GM18505 (cell line): Measurements from ENCODE around the gene PCED1B.
"Not testable (repeated sequence)": the region's sequence is repeated elsewhere in the genome, so short reads cannot be mapped to it uniquely, and the experiment has no call there.

Experiments
- ATAC-seq: cut with Tn5 transposase; IDR thresholded peaks from one replicate; pipeline ENCODE4 v1.9.1; 2021; ENCODE audit not compliant: unreplicated experiment
- POLR2A ChIP-seq: IDR thresholded peaks from 4 replicates; pipeline ENCODE4 v1.6.1; 2011; ENCODE audit warnings: borderline replicate concordance; ENCODE audit not compliant: insufficient read depth, insufficient read length; ENCODE audit errors: extremely low read depth

The PCED1B gene

DNA sequence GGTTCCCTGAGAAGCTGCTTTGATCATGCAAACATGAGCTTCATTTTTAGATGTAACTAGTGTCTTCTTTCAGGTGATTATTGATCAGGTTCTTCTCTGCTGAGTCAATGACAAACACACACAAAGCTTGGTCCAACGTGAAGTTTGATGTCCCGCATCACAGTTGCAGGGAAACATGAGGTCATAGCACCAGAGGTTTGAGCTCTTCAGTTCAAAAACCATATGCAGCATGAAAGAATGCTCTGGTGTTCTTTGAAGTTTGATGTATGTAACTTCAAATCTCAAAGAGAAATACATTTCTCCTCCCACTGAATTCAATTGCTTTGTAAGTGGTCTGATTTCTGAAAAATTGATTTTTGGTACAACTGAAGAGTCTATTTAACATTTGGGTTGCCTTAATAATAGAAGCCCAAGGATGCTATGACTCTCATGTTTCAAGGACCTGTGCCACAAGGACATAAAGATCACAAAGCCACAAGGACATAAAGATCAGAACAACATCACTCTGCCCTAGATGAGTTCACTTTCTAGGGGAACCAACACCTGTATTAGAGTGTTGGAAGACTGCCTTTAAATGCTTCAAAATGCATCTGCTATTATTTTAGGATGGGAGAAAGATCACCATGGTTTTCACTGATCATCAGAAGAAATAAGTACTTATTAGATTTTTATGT lies 31.4 kb downstream of the PCED1B start:
- TF ChIP-seq POLR2A = no peak
- no peak for ATAC-seq

DNA sequence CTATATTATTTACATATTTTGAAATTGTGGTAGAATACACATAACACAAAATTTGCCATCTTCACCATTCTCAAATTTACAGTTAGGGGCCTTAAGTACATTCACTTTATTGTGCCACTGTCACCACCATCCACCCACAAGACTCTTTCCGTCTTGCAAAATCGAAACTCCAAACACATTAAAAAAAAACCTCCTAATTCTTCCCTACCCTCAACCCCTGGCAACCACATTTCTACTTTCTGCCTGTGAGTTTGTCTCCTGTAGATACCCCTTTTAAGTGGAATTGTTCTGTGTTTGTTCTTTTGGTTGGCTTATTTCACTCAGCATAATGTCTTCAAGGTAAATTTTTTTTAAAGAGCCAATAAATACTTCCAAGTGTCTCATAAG lies 32.0 kb downstream of the PCED1B start:
- no peak for ATAC-seq
- no peak for TF ChIP-seq POLR2A

DNA sequence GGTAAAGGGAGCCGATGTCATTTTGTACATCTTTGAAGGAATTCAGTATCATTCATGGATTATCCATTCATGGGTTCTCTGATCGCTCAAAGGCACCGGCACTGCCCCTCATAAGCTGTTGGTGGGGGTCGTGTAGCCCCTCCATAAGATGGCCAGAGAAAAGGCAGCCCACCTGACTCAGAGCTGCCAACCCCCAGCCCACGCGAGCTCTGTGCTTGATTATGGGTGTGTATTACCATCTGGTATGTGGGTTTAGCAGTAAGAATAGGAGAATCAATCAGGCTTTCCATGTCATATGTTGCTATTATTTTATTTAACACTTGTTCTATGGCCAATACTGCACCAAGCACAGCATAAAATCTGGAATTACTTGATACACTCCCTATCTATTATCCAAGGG lies 32.4 kb downstream of the PCED1B start:
- no peak for TF ChIP-seq POLR2A
- no peak for ATAC-seq

DNA sequence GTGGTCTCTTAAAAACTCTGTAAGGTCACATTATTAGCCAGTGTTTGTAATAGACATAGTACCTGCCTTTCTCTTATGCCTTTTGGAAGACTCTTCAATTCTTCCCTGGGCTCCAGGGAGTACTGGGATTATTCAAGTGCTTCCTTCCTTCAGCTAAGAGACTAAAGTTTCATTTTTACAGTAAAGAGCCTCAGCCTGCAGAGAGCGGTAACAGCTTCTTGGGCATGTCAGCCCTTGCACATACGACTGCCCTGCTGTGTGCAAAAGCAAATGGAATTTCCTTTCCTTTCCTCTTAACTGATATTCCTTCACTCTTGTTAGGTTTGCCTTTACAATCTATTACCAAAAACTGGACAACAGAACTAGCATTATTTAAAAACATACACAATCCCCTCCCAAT lies 33.3 kb downstream of the PCED1B start:
- TF ChIP-seq POLR2A = no peak
- no peak for ATAC-seq

DNA sequence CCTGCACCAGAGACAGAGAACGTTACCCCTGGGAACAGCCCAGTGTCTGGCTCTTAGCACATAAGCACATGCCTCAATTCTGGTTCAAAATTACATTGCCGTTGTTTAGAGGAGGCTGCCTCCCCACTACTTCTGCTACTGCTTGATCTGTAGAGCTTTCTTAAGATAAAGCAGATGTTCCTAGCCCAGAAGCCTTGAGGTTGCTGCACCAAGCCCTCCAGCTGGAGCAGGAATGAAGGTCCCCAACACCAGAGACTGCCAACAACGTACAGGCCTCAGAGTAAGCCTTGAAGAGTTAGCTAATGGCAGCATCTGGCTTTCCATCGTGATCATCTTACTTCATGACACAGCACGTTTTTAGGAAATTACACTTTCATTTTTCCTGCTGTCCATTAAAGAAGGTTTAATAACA lies 35.1 kb downstream of the PCED1B start:
- no peak for TF ChIP-seq POLR2A
- ATAC-seq = no peak

DNA sequence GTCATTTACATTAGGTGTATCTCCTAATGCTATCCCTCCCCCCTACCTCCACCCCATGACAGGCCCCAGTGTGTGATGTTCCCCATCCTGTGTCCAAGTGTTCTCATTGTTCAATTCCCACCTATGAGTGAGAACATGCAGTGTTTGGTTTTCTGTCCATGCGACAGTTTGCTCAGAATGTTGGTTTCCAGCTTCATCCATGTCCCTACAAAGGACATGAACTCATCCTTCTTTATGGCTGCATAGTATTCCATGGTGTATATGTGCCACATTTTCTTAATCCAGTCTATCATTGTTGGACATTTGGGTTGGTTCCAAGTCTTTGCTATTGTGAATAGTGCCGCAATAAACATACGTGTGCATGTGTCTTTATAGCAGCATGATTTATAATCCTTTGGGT lies 37.9 kb downstream of the PCED1B start:
- not testable (repeated sequence) for ATAC-seq

DNA sequence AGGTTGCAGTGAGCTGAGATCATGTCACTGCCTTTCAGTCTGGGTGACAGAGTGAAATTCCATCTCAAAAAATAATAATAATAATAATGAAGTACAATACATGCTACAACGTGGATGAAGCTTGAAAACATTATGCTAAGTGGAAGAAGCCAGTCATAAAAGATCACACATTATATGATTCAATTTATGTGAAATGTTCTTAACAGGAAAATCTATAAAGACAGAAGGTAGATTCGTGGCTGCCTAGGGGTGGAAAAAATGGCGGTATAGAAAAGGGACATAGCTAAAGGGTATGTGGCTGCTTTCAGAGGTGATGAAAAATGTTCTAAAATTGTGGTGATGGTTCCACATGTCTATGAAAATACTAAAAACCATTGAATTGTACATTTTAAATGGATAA lies 41.3 kb downstream of the PCED1B start:
- ATAC-seq = no peak
- TF ChIP-seq POLR2A = no peak

DNA sequence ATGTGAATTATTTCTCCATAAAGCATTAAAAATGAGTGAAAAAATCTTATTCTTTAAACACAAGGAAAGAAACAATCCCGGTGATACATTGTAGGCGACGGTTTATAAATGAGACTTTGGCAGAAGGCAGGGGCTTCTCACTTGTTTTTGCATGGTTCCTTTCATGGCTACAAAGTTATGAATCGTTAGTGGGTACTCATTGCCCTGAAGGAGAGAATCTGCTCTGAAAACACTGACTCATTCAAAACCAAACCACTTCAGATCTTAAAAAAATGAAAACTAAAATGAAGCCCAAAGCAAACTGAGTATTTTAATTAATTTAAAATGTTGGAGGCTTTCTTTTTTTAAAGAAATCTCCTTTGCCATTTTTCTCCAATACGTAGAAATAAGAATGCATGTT lies 41.7 kb downstream of the PCED1B start:
- TF ChIP-seq POLR2A = no peak
- ATAC-seq = no peak

DNA sequence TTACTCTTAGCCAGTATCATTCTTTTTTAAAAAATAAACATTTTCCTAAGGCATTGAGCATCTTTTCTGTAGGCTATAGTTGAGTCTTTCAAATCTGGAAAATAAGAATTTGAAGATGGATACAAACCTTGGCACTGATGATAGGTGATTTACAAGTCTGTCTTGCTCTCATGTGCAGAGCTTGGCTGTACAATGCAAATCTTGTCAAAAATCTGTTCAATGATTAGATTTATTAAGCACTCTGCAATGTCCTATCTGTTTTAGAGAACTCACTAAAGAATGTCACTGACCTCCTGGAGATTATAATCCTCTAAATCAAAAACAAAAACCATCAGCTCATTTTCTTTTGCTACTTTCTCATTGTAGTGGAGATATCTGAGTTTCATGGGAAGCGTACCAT lies 43.2 kb downstream of the PCED1B start:
- no peak for ATAC-seq
- TF ChIP-seq POLR2A = no peak

DNA sequence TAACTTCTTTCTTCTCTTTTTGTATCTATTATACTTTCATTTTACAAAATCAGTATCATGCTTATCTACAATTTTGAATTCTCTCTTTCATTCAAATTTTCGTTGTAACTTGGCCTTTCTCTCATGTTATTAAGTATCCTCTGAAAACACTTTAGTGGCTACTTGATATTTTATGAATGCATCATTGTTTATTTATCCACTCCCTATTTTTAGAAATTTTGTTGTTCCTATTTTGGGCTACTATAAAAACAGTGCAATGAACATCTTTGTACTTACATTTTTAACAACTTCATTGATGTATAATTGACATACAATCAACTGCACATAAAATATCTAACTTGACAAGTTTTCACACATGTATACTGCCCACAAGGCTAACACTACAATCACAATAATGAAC lies 44.3 kb downstream of the PCED1B start:
- no peak for TF ChIP-seq POLR2A
- ATAC-seq = no peak

DNA sequence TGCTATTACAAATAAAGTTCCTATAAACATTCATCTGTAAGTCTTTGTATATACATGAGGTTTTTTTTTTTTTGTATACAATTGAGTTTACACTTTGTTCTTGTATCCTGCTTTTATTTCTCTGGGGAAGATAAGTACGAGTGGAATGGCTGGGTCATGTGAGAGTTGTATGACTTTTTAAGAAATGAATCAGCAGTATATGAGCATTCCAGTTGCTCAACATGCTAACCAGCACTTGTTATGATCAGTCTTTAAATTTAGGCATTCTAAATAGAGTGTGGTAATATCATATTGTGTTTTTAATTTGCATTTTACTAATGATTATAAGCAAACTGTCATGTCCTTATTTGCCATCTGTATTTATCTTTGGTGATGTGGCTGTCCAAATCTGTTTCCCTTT lies 45.0 kb downstream of the PCED1B start:
- no peak for ATAC-seq
- TF ChIP-seq POLR2A = no peak

DNA sequence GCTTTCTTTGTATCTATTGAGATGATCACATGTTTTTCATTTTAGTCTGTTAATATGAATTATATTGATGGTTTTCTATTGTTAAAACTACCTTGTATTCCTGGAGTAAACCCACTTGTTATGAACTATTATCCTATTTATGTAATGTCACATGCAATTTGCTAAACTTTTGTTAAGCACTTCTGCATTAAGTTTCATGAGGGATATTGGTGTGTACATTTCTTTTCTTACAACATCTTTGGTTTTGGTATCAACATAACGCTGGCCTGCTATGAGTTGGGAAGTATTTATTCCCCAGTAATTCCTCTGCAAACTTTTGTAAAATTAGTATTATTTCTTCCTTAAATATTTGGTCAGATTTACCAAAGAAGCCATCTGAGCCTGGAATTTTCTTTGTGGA lies 46.8 kb downstream of the PCED1B start:
- no peak for TF ChIP-seq POLR2A
- ATAC-seq = no peak

DNA sequence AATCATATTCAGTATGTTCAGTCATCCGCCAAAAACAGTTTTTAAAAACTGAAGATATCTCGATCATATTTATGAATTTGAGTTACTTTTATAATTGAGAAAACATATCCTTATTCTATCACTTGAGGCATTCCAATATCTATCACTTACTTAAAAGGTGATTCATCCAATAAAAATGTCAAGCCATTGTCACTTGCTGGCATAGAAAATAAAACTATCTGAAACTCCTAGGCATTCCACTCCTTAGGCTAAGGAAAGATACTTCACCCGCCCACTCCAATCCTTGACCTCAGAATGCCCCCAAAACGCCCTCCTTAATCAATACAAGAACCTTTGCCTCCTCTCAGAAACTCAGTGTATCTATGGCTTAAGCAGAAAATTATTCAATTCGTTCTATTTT lies 51.6 kb downstream of the PCED1B start:
- ATAC-seq = no peak
- no peak for TF ChIP-seq POLR2A

DNA sequence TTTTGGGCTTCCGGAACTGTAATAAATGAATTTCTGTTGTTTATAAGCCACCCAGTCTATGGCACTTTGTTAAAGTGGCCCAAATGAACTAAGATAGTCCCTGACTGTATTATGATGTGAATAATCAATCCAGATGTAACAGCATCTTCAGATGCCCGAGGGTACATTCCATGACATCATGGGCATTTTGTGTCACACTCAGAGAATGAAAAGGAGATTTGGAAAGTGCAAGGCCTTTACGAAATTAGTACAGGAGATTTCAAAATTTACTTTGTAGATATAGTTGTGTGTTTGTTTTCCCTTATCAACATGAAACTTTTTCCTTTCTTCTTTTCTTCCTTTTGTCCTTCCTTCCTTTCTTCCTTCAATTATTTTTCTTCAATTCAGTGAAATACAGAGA lies 54.6 kb downstream of the PCED1B start:
- ATAC-seq = no peak
- TF ChIP-seq POLR2A = no peak

DNA sequence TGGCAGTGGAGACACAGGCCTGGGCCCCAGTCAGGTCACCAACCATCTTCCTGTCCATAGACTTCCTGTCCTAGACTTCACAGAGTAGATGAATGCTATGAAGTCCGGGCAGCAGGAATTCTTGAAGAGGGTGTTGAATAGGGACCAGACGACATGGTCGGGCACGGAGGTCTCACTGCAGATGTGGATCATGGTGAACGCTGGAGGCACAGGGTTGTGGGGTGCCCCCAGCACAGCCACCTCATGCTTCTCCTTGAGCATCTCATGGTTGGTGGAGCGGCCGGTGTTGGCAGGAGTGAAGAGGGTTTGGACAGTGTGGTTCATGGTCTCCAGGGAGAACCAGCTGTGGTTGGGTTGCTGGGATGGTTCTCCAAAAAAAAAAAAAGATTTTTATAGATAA lies 56.2 kb downstream of the PCED1B start:
- TF ChIP-seq POLR2A = no peak
- no peak for ATAC-seq
